Stimulated activated CD4-positive, alpha-beta T cell treated with anti-CD3 and anti-CD28 coated beads, Interleukin-12 subunit alpha, Interleukin-12 subunit beta, amount 100 ng/mL, for 48 hours (primary cell): Measurements from ENCODE around the gene PGM5.
A peak's percentile ranks its signal among the peaks of the same experiment; 100 is the strongest.

ENCODE experiments used
- DNase-seq, 3 donors: peaks; one replicate each; pipeline ENCODE4 v3.0.0-alpha.2; 2020; ENCODE audit warnings: low read depth in 2 of 3, low spot score in 1 of 3

The PGM5 gene

GRCh38 chr9:68533678-68534077, 177.3 kb downstream of the PGM5 start:
- no peak for DNase-seq

GRCh38 chr9:68536876-68537615, 180.6 kb downstream of the PGM5 start:
- DNase-seq = no peak

- DNase-seq = no peak
These were observed 181.1 kb downstream of the PGM5 start for GRCh38 chr9:68537616-68537880.

- no peak for DNase-seq
These were observed 181.8 kb downstream of the PGM5 start for GRCh38 chr9:68538200-68538599.

GRCh38 chr9:68540712-68541535, 184.5 kb downstream of the PGM5 start, which contains the start of gene TMEM252:
TSS of gene TMEM252 (minus strand) at chr9:68540883. CDS start at chr9:68540814, 69 bp downstream.
- no peak for DNase-seq

GRCh38 chr9:68541568-68541967, 185.2 kb downstream of the PGM5 start:
- no peak for DNase-seq

GRCh38 chr9:68545033-68545705, 188.8 kb downstream of the PGM5 start:
- DNase-seq = no peak

- DNase-seq = no peak
These were observed 190.4 kb downstream of the PGM5 start for GRCh38 chr9:68546596-68547390.

- no peak for DNase-seq
These were observed 191.0 kb downstream of the PGM5 start for GRCh38 chr9:68547417-68547816.

- no peak for DNase-seq
These were observed 191.8 kb downstream of the PGM5 start for GRCh38 chr9:68548241-68548640.

GRCh38 chr9:68551191-68551590, 194.8 kb downstream of the PGM5 start:
- no peak for DNase-seq

GRCh38 chr9:68552700-68553476, 196.5 kb downstream of the PGM5 start:
- DNase-seq = no peak

GRCh38 chr9:68555437-68556150, 199.2 kb downstream of the PGM5 start:
- no peak for DNase-seq

- no peak for DNase-seq
These were observed 202.1 kb downstream of the PGM5 start for GRCh38 chr9:68558545-68558944.

- peak; percentile 11 to 66 (median 35) for DNase-seq
These were observed 203.8 kb downstream of the PGM5 start for GRCh38 chr9:68560071-68560844.

GRCh38 chr9:68562461-68562860, 206.1 kb downstream of the PGM5 start:
- DNase-seq = no peak

GRCh38 chr9:68567565-68567964, 211.2 kb downstream of the PGM5 start:
- DNase-seq = no peak

GRCh38 chr9:68574150-68574549, 217.7 kb downstream of the PGM5 start:
- no peak for DNase-seq

- no peak for DNase-seq
These were observed 219.4 kb downstream of the PGM5 start for GRCh38 chr9:68575817-68576216.
